Neutrophil (primary cell): Measurements from ENCODE around the gene MACROD1.
A peak's percentile ranks its signal among the peaks of the same experiment; 100 is the strongest.

ENCODE experiments used
- H3K27ac ChIP-seq: fragments of 200-600 bp; sonication (generic); 2 replicates; pipeline ENCODE4 v1.5.1; 2016; ENCODE audit warnings: mild to moderate bottlenecking, moderate library complexity
- H3K27me3 ChIP-seq: fragments of 200-600 bp; sonication (generic); 2 replicates; pipeline ENCODE4 v1.6.0; 2016; ENCODE audit warnings: mild to moderate bottlenecking
- H3K36me3 ChIP-seq: fragments of 200-600 bp; sonication (generic); 2 replicates; pipeline ENCODE4 v1.5.1; 2017
- H3K4me1 ChIP-seq, 2 experiments: fragments of 200-600 bp in 1 of 2; sonication (generic) in 1 of 2; 1 replicate in 1 of 2; 2 replicates in 1 of 2; pipeline versions ENCODE4 v1.5.1 to v1.6.1; 2013 to 2016; ENCODE audit warnings: low read depth in 1 of 2, low read length in 1 of 2, mild to moderate bottlenecking in 1 of 2, moderate library complexity in 1 of 2; ENCODE audit not compliant: control insufficient read depth in 1 of 2, insufficient read depth in 1 of 2
- H3K4me3 ChIP-seq, 2 experiments: fragments of 200-600 bp in 1 of 2; sonication (generic) in 1 of 2; 1 replicate in 1 of 2; 2 replicates in 1 of 2; pipeline ENCODE4 v1.5.1; 2013 to 2016; ENCODE audit warnings: low read depth in 1 of 2, low read length in 1 of 2, mild to moderate bottlenecking in 1 of 2, moderate library complexity in 1 of 2
- H3K9me3 ChIP-seq: fragments of 200-600 bp; sonication (generic); 2 replicates; pipeline ENCODE4 v1.5.1; 2016
- TF ChIP-seq, protein P1 (sequence below): fragments of 200-600 bp; sonication (generic); IDR thresholded peaks from 2 replicates; pipeline ENCODE4 v1.5.1; 2016; ENCODE audit warnings: antibody characterized with exemption

MACROD1 gene

DNA sequence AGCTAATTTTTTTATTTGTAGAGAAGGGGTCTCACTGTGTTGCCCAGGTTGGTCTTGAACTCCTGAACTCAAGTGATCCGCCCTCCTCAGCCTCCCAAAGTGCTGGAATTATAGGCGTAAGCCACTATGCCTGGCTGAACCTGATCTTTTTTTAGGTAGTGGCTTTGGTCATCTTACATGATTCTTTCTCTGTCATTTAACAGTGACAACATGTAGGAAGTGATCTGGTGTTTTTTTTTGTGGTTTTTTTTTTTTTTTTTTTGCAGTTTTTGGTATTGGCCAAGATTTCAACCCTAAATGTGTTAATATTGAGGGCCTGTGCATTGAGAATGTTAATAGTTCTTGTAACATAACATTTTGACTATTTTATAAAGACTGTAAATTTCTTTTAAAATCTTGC lies 32.6 kb upstream of the MACROD1 start:
- H3K9me3 ChIP-seq: no peaks in the 10 kb centered on the region
- no peaks in the 10 kb centered on the region for H3K4me1 ChIP-seq
- no peaks in the 10 kb centered on the region for H3K27me3 ChIP-seq
- peaks cover 71% of the 10 kb centered on the region for H3K36me3 ChIP-seq
- TF ChIP-seq, protein P1, sequence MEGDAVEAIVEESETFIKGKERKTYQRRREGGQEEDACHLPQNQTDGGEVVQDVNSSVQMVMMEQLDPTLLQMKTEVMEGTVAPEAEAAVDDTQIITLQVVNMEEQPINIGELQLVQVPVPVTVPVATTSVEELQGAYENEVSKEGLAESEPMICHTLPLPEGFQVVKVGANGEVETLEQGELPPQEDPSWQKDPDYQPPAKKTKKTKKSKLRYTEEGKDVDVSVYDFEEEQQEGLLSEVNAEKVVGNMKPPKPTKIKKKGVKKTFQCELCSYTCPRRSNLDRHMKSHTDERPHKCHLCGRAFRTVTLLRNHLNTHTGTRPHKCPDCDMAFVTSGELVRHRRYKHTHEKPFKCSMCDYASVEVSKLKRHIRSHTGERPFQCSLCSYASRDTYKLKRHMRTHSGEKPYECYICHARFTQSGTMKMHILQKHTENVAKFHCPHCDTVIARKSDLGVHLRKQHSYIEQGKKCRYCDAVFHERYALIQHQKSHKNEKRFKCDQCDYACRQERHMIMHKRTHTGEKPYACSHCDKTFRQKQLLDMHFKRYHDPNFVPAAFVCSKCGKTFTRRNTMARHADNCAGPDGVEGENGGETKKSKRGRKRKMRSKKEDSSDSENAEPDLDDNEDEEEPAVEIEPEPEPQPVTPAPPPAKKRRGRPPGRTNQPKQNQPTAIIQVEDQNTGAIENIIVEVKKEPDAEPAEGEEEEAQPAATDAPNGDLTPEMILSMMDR: no peak
- H3K4me3 ChIP-seq: no peak overlapping the region
- H3K27ac ChIP-seq: peak overlapping the region; percentile 57

DNA sequence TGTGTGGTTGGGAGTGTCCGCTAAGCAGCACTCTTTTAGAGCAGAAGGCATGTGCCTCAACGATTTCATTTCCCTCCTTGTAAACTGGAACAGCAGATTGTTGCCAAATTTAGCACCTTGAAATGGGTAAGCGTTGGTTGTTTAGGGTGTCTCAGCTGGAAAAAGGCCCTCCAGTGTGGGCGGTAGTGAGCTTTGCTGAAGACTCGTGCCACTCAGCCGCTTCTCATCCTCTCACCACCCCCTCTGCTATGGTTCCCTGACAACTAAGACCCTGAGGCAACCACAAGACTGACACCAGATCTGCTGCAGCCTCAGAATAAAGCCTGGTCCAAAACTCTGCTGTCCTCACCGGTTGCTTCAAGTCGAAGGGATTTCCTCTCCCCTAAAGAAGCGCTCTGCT lies 30.7 kb upstream of the MACROD1 start:
- TF ChIP-seq, protein P1: no peak
- no peaks in the 10 kb centered on the region for H3K9me3 ChIP-seq
- H3K27ac ChIP-seq: no peak overlapping the region
- peaks cover 4 to 10% of the 10 kb centered on the region in 2 experiments for H3K4me1 ChIP-seq
- no peaks in the 10 kb centered on the region for H3K27me3 ChIP-seq
- no peak overlapping the region for H3K4me3 ChIP-seq
- H3K36me3 ChIP-seq: peaks cover 65% of the 10 kb centered on the region

DNA sequence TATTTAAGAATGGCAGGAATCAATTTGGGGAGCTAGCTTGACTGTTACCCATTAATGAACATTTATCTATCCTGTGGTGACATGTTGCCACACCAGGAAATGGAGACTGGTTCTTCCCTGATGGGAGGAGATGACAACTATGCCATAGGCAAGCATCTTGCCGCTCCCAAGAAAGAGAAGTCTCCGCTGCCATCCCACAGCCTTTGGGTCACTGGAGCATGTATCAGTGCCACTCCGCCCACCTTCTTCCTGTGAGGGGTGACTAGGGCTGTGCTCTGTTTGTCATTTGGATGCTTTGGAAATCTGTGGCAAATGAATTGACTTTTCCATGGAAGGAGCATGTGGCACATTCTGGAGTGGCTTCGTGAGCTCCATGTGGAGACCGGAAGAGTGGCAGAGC lies 26.5 kb upstream of the MACROD1 start:
- Histone ChIP-seq H3K4me1 (peaks cover 4 to 10% of the 10 kb centered on the region in 2 experiments), H3K36me3 (peaks cover 45% of the 10 kb centered on the region), H3K27ac (peak overlapping the region; percentile 49), H3K9me3 (no peaks in the 10 kb centered on the region), H3K4me3 (no peak overlapping the region), H3K27me3 (no peaks in the 10 kb centered on the region)
- TF ChIP-seq, protein P1: no peak

DNA sequence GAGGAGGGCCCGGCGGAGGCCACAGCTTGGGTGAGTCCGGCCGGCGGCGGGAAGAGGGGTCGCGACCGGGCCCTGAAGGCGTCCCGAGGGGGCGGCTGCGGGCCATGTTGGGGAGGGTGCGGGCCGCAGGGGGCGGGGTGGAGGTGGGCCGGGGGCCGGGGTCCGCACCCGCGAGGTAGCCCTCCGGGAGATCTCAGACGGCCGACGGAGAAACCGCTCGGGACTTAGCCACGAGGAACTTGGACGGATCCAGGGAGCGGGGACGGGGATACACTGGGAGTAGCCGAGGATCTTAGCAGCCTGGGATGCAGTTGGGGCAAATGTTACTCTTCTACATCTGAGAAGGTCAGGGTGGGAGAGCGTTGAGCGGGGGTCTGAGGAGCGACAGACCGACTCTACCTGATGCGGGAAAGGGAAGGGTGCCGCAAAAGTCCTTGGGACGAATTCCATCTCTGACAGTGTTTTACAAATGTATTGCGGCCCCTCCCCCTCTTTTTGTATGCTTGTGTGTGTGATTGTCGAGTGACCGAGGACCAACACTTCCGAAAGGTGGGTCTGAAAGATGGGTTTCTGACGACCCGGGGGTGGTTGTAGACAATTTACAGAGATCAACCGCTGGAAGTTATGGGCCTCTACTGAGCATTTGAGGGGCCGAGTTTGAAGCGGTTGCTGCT lies 20.7 kb upstream of the MACROD1 start:
- Histone ChIP-seq H3K9me3 (no peaks in the 10 kb centered on the region), H3K27me3 (no peaks in the 10 kb centered on the region), H3K36me3 (no peaks in the 10 kb centered on the region), H3K27ac (no peak overlapping the region), H3K4me3 (no peak overlapping the region), H3K4me1 (peaks cover 9 to 12% of the 10 kb centered on the region in 2 experiments)
- TF ChIP-seq, protein P1: no peak

DNA sequence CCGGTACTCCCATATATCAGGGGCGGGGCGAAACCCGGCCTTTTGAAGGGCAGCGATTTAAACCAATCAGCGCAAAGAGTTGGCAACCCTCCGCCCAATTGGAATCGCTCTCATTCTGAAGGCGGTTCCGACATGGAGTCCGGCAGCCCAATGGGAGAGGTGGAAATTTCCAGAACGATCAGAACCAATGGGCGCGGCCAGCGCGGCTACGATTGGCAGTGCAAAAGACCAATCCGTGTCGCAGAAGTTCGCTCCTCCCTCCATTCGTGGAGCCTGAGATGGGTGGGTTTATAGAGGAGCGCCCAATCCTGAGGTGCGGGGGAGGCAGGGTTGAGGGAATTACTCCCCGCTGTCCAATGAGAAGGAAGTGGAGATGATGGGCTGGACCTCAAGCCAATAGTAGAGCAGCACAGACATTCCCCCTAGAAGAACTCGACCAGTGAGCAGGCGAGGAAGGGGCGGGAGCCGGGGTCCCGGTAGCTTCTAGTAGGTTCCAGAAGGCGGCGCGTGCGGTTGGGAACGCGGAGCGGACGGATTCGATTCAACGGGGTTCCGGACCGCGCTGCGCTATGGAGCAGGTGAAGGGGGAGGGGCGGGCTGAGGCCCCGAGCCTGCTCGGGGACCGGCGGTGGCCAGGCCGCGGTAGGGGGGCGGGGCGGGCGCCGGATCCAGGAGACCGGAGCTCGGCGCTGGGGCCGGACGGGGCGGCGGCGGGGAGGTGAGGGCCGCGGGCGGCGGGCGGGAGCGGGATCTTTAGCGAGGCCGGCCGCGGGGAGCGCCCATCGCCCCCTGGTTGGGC lies 20.0 kb upstream of the MACROD1 start, which contains the start of gene STIP1:
Gene STIP1 (plus strand): TSS at position 479 of the 799 bp plus-strand sequence. CDS start 91 bp downstream, at position 570.
- Histone ChIP-seq H3K27ac (no peak within 1 kb of the TSS), H3K4me3 (peak within 1 kb of the TSS in 1 of 2 experiments; percentile 100), H3K27me3 (no peaks in the 10 kb centered on the region), H3K9me3 (no peaks in the 10 kb centered on the region), H3K4me1 (peaks cover 9 to 12% of the 10 kb centered on the region in 2 experiments), H3K36me3 (no peaks in the 10 kb centered on the region)
- TF ChIP-seq, protein P1: peak; percentile 96
